ENCODE results near the gene ATAD3C.
"Not testable (repeated sequence)": the region's sequence is repeated elsewhere in the genome, so short reads cannot be mapped to it uniquely, and the experiment has no call there.

ATAD3C gene, protein sequence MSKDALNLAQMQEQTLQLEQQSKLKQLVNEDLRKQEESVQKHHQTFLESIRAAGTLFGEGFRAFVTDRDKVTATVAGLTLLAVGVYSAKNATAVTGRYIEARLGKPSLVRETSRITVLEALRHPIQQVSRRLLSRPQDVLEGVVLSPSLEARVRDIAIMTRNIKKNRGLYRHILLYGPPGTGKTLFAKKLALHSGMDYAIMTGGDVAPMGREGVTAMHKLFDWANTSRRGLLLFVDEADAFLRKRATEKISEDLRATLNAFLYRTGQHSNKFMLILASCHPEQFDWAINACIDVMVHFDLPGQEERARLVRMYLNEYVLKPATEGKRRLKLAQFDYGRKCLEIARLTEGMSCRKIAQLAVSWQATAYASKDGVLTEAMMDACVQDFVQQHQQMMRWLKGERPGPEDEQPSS

DNA sequence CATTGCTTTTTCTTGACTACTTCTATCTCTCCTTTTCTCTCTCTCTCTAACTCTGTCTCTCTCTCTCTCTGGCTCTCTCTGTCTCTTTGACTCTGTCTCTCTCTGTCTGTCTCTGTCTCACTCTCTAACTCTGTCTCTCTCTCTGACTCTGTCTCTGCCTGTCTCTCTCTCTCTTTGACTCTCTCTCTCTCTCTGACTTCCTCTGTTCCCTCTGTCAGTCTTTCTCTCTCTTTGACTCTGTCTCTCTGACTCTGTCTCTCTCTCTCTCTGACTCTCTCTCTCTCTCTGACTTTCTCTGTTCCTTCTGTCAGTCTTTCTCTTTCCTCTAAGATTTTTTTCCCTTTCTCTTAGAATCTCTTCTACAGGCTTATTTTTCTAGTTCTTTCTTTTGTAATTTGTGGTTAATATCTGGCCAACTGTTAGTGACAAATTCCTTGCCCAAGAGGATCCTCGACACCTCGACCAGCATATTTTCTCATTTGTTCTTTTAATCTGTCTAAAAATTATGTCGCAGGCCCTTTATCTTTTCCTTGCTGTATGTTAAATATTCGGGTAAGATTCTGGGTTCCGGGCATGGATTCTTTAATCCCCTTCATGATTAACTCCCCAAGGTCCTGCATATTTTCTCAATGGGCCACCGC, at the start of gene ATAD3C:
Gene ATAD3C (plus strand): TSS at position 591 of the 641 bp plus-strand sequence. CDS start 995 bp downstream, outside the sequence.
- DNase-seq = no peak

DNA sequence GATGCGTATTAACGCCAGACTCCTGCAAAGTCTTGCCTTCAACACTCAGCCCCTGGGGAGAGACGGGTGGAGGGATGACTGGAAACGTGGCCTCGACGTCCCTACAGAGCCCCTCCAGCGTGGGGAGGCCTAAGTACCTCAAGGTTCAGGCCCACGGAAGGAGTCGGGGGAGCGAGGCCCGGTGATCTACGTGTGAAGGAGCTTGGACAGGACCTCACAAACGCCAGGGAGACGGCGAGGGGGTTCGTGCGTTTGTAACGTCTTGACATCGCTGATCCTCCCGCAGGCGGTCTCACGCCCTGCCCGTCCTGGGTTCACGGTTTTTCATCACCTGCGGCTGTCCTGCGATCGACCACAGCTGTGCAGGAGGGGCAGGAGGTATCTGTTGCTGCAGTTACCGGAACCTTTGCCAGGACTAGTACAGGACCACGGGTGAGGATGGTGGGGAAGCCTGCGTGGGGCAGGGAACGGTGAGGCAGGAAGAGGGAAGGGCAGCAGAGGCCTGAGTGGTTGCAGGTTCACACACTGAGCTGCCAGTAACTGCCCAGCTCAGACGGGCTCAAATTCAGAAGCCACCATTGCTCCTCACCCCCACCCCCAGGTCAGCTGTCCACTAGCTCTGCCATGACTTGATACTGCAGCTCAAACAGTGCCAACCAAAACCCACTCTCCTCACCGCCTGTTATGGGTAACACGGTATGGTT, 49.5 kb upstream of the ATAD3C start:
- DNase-seq = no peak

DNA sequence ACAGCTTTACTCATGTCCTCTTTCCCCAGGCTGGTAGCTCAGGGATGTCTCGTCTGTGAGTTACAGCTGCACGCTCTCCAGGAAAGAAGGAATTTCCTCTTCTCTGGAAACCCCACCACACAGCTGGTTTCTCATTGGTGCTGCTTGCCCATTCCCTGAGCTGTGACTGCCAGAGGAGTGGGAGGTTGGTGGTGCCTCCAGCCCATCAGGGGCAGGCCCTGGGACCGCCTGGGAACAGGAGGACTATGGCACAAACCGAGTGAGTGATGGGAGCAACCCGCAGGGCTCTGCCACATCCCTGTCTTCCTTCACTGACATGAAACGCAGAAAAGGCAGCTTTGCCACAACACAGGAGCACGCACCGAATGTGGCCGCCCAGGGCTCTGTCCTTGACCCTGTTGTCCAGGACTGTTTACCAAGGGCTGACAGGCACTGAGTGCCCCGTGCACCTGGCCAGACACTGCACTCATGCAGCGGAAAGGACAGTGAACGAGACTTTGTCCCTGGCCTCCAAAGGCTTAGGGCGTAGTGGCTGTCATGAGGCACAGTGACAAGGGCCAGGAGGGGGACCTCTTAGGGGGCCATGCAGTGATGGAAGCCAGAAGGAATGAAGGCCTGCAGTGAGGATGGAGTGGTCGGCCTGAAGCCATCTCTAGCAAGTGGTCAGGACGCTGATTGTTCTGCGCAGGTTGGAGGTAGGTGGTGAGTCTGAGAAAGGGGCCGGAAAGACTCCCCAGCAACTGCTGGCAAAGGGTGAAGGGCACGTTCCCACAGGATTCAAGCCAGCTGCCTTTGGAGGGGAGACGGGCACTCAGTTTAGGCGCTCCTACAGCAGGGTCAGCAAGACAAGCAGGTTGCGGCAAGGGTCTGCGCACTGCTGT, 48.7 kb upstream of the ATAD3C start:
- DNase-seq = no peak

DNA sequence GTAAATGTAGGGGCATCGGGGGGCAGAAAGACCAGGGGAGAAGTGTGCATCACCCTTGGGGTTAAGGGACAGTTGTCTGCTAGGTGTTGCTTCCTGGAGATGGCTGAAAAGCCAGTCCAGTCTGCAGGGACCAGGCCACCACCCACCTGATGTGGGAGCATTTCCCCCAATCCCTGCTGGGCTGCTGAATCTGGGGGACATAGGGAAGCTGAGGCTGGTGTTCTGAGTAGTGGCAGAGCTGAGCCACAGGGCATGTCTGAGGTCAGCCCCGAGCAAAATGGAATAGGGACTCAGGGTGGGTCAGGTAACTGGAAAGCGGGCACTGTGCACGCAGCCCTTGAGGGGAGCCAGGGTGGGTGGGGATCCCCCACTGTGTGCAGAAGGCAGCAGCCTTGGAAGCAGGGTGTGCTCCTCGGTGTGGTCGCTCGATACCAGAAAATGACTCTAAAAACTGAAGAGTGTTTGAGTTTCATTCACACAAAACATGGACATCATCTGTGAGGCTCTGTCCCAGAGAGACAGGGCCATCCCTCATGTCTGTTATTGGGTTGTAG, 48.0 kb upstream of the ATAD3C start:
- no peak for DNase-seq

DNA sequence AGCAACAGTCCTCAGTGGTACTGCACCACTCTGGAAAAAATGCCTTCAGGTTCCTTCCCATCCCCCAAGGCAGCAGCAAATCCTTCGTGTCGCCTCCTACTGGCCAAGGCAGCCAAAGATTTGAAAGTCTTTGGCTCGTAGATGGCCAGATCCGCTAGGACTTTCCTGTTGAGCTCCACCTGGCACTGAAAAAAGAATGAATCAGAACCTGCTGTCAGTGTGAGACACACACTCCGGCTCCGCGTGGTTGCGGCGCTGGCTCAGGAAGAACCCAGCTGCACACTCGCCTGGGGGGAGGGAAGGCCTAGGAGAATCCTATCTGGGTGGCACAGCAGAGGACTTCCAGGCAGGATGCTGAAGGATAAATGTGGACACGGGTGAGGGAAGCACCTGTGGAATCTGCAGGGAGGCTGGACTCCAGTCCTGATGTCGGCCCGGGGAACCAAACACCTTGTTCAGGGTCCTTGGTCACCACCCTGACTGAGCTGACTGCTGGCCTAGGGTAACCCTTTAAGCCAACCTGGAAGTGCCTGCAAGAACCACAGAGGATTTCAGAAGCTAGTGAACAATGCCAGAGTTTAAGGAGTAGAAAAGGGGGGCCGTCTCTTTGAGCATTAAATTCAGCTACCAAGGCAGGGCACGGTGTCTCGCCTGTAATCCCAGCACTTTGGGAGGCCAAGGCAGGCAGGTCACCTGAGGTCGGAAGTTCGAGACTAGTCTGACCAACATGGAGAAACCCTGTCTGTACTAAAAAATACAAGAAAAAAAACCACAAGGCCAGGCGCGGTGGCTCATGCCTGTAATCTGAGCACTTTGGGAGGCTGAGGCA, 47.2 kb upstream of the ATAD3C start:
- no peak for DNase-seq

DNA sequence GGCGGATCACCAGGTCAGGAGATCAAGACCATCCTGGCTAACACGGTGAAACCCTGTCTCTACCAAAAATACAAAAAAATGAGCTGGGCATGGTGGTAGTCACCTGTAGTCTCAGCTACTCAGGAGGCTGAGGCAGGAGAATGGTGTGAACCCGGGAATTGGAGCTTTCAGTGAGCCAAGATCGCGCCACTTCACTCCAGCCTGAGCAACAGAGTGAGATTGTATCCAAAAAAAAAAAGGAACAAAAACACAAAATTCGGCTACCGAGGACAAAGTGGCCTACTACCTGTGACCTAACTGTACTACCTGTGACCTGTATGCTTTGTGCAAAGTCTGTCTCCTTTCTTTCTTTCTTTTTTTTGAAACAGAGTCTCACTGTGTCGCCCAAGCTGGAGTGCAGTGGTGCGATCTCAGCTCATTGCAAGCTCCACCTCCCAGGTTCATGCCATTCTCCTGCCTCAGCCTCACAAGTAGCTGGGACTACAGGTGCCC, 46.5 kb upstream of the ATAD3C start:
- not testable (repeated sequence) for DNase-seq

DNA sequence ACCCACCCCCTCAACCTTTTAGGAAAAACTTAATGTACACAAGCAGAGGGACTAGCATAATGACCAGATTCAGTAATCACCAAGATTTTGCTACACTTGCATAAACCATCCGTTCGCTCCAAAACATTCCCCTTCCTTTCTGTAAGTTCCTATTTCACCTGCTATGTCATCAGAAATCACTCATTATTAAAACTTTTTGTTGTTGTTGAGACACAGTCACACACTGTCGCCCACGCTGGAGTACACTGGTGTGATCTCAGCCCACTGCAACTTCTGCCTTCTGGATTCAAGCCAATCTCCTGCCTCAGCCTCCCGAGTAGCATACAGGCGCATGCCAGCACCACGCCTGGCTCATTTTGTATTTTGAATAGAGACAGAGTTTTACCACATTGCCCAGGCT, 45.8 kb upstream of the ATAD3C start:
- no peak for DNase-seq

DNA sequence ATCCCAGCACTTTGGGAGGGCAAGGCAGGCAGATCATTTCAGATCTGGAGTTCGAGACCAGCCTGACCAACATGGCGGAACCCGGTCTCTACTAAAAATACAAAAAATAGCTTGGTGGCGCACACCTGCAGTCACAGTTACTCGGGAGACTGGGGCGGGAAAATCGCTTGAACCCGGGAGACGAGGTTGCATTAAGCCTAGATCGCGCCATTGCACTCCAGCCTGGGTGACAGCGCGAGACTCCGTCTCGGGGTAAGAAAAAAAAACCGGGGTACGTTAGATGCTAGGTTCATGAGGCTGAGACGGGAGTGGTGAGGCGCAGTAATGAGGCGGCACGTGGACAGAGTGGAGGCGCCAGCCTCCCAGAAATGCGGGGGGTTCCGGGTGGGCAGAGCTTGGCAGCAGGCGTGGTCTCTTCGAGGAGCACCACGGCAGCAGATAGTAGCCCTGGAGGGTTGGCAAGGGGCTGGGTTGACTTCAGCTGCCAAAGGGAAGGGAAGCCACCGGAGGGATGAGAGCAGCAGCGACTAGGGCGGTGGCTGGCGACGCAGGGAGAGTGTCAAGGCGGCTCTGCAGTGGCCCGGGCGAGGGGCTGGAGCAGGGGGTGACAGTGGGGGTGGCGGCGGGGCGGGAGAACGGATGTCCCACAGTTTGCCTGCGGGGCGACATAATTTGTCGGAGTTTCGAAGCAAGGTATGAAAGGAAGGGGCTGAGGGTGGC, 43.2 kb upstream of the ATAD3C start:
- no peak for DNase-seq

DNA sequence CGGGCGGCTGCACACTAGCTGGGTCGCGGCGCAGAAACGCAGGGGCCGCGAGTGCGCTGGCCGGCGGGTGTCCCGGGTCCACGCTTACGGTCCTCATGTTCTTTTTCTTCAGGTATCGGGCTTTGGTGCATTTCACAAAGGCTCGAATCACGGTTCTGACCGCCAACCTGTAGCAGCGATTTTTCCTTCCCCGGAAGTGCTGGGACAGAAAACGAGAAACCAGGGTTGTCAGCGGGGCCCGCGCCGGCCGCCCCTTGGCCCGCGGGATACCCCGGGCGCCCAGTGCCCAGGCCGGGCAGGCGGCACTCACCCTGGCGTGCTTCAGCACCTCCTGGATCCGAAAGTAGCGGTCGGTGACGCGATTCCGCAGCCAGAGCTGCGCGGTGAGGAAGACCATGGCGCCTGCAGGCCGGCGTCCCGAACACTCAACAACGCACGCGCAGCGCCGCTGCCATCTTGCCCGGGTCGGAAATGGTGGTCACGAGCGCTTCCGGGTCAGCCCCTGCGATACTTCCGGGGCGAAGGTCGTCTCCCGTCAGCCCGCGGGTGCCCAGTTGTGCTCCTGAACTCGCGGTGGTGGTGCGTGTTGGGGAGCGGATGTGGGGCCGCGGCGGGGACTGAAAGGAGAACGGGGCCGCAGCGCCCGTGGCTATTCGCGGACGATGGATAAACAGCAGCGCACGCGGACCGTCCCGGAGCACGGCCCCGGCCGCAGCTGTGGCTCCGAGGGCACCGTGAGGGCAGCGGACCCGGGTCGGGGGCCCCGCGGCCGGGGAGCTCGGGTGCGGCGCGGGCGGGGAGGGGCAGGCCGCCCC, 42.5 kb upstream of the ATAD3C start, which contains the start of gene MRPL20:
Gene MRPL20 (minus strand): TSS at position 473 of the 815 bp plus-strand sequence. CDS start 76 bp downstream, at position 397.
- DNase-seq = peak; percentile 95

DNA sequence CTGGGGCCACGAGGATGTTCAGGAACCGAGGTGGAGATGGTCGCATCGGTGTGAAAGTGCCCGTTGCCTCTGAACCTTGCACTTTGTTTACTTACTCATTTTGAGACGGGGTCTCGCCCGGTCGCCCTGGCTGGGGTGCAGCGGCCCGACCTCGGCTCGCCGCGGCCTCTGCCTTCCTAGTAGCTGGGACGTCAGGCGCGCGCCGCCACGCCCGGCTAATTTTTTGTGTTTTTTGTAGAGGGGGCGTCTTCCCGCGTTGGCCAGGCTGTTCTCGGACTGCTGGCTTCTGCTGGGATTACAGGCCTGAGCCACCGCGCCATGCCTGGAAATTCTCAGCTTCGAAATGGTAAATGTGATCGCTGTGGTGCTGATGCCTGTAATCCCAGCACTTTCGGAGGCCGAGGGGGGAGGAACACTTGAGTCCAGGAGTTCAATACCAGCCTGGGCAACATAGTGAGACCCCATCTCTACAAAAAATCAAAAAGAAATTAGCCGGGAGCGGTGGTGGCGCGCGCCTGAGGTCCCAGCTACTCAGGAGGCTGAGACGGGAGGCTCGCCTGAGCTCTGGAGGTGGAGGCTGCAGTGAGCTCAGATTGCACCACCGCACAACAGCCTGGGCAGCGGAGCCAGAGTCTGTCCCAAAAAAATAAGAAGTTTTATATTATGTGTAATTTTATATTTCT, 41.7 kb upstream of the ATAD3C start:
- DNase-seq = no peak

DNA sequence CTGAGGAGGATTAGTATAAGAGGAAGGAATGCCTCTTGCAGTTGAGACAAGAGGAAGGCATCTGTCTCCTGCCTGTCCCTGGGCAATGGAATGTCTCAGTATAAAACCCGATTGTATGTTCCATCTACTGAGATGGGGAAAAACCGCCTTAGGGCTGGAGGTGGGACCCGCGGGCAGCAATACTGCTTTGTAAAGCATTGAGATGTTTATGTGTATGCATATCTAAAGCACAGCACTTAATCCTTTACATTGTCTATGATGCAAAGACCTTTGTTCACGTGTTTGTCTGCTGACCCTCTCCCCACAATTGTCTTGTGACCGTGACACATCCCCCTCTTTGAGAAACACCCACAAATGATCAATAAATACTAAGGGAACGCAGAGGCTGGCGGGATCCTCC, 39.3 kb upstream of the ATAD3C start:
- not testable (repeated sequence) for DNase-seq

DNA sequence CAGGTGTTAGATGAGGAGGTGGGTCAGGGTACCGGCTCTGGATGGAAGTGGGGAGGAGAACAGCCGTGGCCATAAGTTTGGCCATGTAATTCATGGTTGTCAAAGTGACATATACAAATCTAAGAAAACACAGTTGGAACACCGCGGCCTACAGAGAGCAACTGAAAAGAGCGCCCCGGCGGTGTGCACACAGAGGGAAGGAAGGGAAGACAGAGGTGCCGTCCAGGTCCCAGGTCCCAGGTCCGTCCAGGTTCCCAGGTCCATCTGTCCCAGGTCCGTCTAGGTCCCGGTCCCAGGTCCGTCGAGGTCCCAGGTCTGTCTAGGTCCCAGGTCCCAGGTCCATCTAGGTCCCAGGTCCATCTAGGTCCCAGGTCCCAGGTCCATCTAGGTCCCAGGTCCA, 37.9 kb upstream of the ATAD3C start:
- no peak for DNase-seq

DNA sequence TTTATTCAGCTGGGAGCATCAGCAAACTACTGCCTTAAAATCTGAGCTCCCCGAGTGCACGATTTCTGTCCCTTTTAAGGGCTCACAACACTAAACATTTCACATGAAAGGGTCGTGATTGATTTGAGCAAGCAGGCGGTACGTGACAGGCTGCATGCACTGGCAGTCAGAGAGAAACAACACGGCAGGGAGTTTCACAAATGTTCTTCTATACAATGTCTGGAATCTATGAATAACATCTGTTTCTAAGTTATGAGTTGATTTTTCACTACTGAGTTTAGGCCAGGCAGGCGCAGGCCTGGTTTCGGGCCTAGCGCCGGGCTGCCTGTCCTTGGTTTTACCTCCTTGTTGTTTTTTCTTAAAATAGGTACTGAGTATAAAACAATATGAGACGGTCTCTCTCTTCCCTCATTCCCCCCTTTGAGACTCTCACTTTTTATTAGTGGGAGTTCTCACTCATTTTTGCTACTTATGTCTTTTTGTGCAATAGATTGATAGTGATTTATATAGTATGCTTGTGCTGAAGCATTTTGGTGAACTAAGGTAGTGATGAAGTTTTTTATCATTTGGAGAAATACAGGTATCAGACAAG, 37.1 kb upstream of the ATAD3C start:
- DNase-seq = not testable (repeated sequence)

DNA sequence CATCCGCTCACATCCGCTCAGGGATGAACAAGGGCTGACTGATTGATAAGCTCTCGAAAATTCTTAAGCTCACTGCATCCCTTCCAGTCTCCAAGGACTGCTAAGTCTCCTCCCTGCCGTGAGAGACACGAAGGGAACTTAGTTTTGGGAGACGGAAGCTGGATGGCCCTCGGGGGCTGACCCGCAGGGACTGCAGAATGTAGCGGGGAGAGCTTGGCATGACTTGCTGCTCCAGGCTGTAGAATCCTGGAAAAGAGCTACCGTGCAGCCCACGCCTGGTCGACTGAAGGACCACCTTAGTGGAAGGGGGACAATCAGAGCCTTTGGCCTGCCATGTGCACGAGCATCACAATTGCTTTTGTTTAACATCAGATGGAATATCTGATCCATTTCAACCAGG, 33.7 kb upstream of the ATAD3C start:
- DNase-seq = no peak

DNA sequence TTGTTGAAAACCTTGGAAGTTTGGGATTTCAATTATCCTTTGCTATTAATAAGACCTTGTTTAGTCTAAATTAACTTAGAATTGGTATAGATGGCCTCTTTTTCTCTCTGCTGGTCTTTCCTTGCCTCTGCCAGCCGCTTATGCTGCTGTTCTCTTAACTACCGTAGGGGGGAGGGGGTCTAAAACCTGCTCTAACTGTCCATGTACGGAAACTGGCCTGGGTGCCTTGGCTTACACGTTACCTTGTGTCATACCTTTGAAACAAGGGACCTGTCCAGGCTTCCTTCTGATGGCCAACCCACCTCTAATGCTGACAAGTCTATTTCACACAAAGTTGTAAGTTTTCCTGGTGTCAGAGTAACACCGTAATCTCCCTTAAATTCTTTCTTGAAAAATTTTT, 32.1 kb upstream of the ATAD3C start:
- not testable (repeated sequence) for DNase-seq

DNA sequence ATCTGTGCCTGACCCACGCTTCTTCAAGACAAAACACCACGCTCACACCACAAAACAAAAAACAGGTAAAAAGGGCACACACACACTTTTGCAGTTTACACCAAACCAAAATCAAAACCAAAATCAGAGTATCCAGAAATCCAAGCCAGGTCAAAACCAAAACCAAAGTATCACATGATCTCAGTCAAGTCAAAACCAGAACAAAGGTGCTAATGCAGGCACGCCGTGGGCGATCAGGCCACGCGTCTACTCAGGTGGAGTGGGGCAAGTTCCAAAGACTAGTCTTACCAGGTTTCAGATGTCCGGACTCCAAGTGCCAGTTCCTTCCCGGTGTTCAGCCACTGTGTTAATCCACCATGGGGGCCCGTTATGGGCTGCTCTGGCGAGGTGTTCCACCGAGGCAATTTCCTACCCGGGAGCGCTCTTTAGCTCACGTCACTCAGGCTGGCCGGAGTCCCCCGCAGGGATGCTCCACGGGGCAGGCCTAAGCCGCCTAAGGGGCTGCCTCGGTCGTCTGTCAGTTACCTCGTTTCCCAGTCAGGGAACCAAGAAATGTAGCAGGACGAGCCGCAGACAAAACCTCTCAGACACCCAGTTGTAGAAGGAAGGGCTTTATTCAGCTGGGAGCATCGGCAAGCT, 31.5 kb upstream of the ATAD3C start:
- DNase-seq = not testable (repeated sequence)

DNA sequence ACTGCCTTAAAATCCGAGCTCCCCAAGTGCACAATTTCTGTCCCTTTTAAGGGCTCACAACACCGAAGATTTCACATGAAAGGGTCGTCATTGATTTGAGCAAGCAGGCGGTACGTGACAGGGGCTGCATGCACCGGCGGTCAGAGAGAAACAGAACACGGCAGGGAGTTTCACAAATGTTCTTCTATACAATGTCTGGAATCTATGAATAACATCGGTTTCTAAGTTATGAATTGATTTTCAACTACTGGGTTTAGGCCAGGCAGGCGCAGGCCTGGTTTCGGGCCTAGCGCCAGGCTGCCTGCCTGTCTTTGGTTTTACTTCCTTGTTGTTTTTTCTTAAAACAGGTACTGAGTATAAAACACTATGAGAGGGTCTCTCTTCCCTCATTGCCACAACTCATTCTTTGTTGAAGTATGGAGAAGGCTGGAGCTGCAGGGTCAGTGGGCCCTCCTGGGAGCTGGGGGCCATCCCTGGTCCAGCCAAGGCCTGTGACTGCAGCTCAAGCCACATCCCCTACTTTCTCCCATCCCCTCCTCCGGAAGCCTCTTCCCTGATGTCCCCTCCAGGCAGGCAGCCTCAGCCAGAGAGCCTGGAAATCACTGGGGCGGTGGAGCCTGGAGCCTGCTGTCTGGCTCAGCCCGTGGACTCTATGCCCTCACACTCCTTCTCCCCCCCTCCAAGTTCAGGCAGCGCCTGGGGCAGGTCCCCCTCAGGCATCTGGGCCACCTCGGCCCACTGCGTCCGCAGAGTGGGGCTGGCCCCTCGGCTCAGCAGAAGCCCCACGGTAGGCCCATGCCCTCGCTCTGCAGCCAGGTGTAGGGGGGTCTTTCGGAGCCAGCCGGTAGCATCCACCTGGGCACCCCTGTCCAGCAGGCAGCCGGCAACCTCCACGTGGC, 30.8 kb upstream of the ATAD3C start:
- DNase-seq = no peak

All from activated effector memory CD4-positive, alpha-beta T cell treated with Interleukin-2 at 50 U/mL for 16 hours (primary cell).